Measurements from ENCODE around the gene ATG13.

- TF ChIP-seq CTCF (IDR thresholded peaks at IDR 0.05 in 8 of 11, conservative IDR thresholded peaks at IDR 0.05 in 3 of 11) = no peak
- no peak for TF ChIP-seq POLR2AphosphoS5 (IDR thresholded peaks at IDR 0.05)
These were observed 46.5 kb upstream of the ATG13 start for GRCh38 chr11:46570790-46571398.

Measured in spleen (tissue), 7 donors.